Measurements from ENCODE around the gene NKX2-2. TPM values are rescaled to one million over a fixed set of nuclear protein-coding genes. Genes with fewer than 3 reads are reported as not detected.

The NKX2-2 gene
- total and polyA plus RNA-seq, 2 of the 8 experiments (the other 6 are each of a cell fraction or from before 2014, with no cell fraction given), result not detected

DNA sequence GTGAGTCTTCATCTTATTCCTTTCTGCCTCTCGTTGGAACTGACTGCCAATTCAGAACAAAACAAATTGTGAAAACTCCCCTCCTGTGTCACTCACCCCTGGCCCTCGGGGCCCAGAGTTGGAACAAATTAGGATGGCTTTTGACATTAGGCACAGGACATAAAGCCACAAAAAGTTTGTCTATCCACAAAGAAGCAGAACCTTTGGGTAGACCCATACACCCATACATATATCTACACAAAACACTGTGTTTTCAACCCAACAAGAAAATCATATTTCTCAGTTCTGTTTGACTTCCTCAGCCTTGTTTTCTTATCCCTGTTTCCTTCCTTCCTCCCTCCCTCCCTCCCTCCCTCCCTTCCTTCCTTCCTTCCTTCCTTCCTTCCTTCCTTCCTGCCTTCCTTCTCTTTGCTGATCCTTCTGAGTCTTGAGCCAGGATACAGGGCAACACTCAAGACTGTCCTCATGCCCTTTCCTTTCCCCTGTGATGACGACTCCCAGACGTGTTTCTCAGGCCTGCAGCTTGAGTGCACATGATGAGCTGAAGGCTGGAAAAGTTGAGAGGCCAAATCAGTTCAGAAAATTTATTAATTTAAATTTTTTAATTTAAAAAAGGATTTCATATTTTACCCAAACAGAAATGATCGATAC, 41.7 kb upstream of the NKX2-2 start (continued):
- no peak for TF ChIP-seq RNF2 (IDR thresholded peaks at IDR 0.05; ENCODE audit: borderline replicate concordance, low read depth, low read length, missing control alignments, poor library complexity, severe bottlenecking)
- no peak for TF ChIP-seq PHF8 (conservative IDR thresholded peaks at IDR 0.05; ENCODE audit: low read depth, low read length)
- TF ChIP-seq BCL11A (IDR thresholded peaks at IDR 0.05; ENCODE audit: low read depth in 2 of 2, low read length in 2 of 2), result no peak
- TF ChIP-seq RAD21 (IDR thresholded peaks at IDR 0.05 in 1 of 2, conservative IDR thresholded peaks at IDR 0.05 in 1 of 2; ENCODE audit: low read depth in 2 of 2, low read length in 2 of 2), result no peak
- TF ChIP-seq, protein P1, sequence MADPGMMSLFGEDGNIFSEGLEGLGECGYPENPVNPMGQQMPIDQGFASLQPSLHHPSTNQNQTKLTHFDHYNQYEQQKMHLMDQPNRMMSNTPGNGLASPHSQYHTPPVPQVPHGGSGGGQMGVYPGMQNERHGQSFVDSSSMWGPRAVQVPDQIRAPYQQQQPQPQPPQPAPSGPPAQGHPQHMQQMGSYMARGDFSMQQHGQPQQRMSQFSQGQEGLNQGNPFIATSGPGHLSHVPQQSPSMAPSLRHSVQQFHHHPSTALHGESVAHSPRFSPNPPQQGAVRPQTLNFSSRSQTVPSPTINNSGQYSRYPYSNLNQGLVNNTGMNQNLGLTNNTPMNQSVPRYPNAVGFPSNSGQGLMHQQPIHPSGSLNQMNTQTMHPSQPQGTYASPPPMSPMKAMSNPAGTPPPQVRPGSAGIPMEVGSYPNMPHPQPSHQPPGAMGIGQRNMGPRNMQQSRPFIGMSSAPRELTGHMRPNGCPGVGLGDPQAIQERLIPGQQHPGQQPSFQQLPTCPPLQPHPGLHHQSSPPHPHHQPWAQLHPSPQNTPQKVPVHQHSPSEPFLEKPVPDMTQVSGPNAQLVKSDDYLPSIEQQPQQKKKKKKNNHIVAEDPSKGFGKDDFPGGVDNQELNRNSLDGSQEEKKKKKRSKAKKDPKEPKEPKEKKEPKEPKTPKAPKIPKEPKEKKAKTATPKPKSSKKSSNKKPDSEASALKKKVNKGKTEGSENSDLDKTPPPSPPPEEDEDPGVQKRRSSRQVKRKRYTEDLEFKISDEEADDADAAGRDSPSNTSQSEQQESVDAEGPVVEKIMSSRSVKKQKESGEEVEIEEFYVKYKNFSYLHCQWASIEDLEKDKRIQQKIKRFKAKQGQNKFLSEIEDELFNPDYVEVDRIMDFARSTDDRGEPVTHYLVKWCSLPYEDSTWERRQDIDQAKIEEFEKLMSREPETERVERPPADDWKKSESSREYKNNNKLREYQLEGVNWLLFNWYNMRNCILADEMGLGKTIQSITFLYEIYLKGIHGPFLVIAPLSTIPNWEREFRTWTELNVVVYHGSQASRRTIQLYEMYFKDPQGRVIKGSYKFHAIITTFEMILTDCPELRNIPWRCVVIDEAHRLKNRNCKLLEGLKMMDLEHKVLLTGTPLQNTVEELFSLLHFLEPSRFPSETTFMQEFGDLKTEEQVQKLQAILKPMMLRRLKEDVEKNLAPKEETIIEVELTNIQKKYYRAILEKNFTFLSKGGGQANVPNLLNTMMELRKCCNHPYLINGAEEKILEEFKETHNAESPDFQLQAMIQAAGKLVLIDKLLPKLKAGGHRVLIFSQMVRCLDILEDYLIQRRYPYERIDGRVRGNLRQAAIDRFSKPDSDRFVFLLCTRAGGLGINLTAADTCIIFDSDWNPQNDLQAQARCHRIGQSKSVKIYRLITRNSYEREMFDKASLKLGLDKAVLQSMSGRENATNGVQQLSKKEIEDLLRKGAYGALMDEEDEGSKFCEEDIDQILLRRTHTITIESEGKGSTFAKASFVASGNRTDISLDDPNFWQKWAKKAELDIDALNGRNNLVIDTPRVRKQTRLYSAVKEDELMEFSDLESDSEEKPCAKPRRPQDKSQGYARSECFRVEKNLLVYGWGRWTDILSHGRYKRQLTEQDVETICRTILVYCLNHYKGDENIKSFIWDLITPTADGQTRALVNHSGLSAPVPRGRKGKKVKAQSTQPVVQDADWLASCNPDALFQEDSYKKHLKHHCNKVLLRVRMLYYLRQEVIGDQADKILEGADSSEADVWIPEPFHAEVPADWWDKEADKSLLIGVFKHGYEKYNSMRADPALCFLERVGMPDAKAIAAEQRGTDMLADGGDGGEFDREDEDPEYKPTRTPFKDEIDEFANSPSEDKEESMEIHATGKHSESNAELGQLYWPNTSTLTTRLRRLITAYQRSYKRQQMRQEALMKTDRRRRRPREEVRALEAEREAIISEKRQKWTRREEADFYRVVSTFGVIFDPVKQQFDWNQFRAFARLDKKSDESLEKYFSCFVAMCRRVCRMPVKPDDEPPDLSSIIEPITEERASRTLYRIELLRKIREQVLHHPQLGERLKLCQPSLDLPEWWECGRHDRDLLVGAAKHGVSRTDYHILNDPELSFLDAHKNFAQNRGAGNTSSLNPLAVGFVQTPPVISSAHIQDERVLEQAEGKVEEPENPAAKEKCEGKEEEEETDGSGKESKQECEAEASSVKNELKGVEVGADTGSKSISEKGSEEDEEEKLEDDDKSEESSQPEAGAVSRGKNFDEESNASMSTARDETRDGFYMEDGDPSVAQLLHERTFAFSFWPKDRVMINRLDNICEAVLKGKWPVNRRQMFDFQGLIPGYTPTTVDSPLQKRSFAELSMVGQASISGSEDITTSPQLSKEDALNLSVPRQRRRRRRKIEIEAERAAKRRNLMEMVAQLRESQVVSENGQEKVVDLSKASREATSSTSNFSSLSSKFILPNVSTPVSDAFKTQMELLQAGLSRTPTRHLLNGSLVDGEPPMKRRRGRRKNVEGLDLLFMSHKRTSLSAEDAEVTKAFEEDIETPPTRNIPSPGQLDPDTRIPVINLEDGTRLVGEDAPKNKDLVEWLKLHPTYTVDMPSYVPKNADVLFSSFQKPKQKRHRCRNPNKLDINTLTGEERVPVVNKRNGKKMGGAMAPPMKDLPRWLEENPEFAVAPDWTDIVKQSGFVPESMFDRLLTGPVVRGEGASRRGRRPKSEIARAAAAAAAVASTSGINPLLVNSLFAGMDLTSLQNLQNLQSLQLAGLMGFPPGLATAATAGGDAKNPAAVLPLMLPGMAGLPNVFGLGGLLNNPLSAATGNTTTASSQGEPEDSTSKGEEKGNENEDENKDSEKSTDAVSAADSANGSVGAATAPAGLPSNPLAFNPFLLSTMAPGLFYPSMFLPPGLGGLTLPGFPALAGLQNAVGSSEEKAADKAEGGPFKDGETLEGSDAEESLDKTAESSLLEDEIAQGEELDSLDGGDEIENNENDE (IDR thresholded peaks at IDR 0.05; ENCODE audit: insufficient replicate concordance, low read length), result no peak
- TF ChIP-seq JUND (IDR thresholded peaks at IDR 0.05; ENCODE audit: low read length), result no peak
- no peak for TF ChIP-seq SIRT6 (IDR thresholded peaks at IDR 0.05; ENCODE audit: low read length)
- no peak for TF ChIP-seq POLR2AphosphoS5 (IDR thresholded peaks at IDR 0.05; ENCODE audit: low read depth, low read length)
